ENCODE results near the gene MAGEF1.

GRCh38 chr3:184741259-184741556 is 29.3 kb upstream of the MAGEF1 start:
- no peak for TF ChIP-seq CTCF (IDR thresholded peaks at IDR 0.05)
- no peak for TF ChIP-seq POLR2A (IDR thresholded peaks at IDR 0.05)
